Ovary (tissue), 3 donors: ENCODE data around the gene CA11.

Experiments used
- CTCF ChIP-seq, 3 donors: fragments of 450-650 bp in 2 of 3; fragments of 200-600 bp in 1 of 3; IDR thresholded peaks; one replicate each; pipeline versions ENCODE4 v1.5.1 to v1.8.0; 2016 to 2022; ENCODE audit warnings: antibody characterized with exemption in 3 of 3, mild to moderate bottlenecking in 1 of 3
- EP300 ChIP-seq: sonication (generic); formaldehyde crosslinking; IDR thresholded peaks from one replicate; pipeline ENCODE4 v1.6.1; 2017; ENCODE audit warnings: antibody characterized with exemption
- POLR2A ChIP-seq: fragments of 450-650 bp; IDR thresholded peaks from one replicate; pipeline ENCODE4 v1.6.1; 2017; ENCODE audit warnings: antibody characterized with exemption, mild to moderate bottlenecking, moderate library complexity
- donor health status: DM: no; HTN: no; CAD: no.

GRCh38 chr19:48627201-48627864 lies 18.7 kb downstream of the CA11 start:
- TF ChIP-seq CTCF (IDR thresholded peaks at IDR 0.05) (no peak), EP300 (no peak), POLR2A (no peak)
